ENCODE data around the gene ADGRV1.
"Not testable (repeated sequence)": the region's sequence is repeated elsewhere in the genome, so short reads cannot be mapped to it uniquely, and the experiment has no call there.

ADGRV1 gene

GRCh38 chr5:91016322-91016721 lies 457.7 kb downstream of the ADGRV1 start:
- no peak for DNase-seq

- DNase-seq, result no peak
These were observed 458.5 kb downstream of the ADGRV1 start for GRCh38 chr5:91016954-91017700.

- DNase-seq, result no peak
These were observed 459.6 kb downstream of the ADGRV1 start for GRCh38 chr5:91018200-91018599.

- no peak for DNase-seq
These were observed 460.2 kb downstream of the ADGRV1 start for GRCh38 chr5:91018712-91019371.

- DNase-seq, result no peak
These were observed 461.6 kb downstream of the ADGRV1 start for GRCh38 chr5:91020065-91020800.

- no peak for DNase-seq
These were observed 463.9 kb downstream of the ADGRV1 start for GRCh38 chr5:91022518-91022917.

- no peak for DNase-seq
These were observed 465.6 kb downstream of the ADGRV1 start for GRCh38 chr5:91024206-91024605.

GRCh38 chr5:91024727-91025126 lies 466.1 kb downstream of the ADGRV1 start:
- DNase-seq, result no peak

GRCh38 chr5:91025449-91025848 lies 466.9 kb downstream of the ADGRV1 start:
- DNase-seq, result no peak

GRCh38 chr5:91025956-91026355 lies 467.4 kb downstream of the ADGRV1 start:
- no peak for DNase-seq

GRCh38 chr5:91026466-91026865 lies 467.9 kb downstream of the ADGRV1 start:
- DNase-seq, result no peak

- no peak for DNase-seq
These were observed 469.0 kb downstream of the ADGRV1 start for GRCh38 chr5:91027405-91028139.

GRCh38 chr5:91028499-91028956 lies 469.9 kb downstream of the ADGRV1 start:
- DNase-seq, result no peak

- DNase-seq, result no peak
These were observed 472.2 kb downstream of the ADGRV1 start for GRCh38 chr5:91030521-91031401.

GRCh38 chr5:91031402-91031752 lies 472.8 kb downstream of the ADGRV1 start:
- DNase-seq, result no peak

GRCh38 chr5:91032125-91032524 lies 473.5 kb downstream of the ADGRV1 start:
- no peak for DNase-seq

GRCh38 chr5:91033370-91033769 lies 474.8 kb downstream of the ADGRV1 start:
- DNase-seq, result no peak

- no peak for DNase-seq
These were observed 479.7 kb downstream of the ADGRV1 start for GRCh38 chr5:91038180-91038808.

- DNase-seq, result not testable (repeated sequence)
These were observed 482.5 kb downstream of the ADGRV1 start for GRCh38 chr5:91041132-91041531.

- no peak for DNase-seq
These were observed 483.8 kb downstream of the ADGRV1 start for GRCh38 chr5:91042247-91042935.

- DNase-seq, result no peak
These were observed 484.3 kb downstream of the ADGRV1 start for GRCh38 chr5:91042936-91043255.

Data from activated effector memory CD4-positive, alpha-beta T cell treated with Interleukin-2 at 50 U/mL for 16 hours (primary cell).